HuH-7.5 (cell line): ENCODE measurements around the gene TMEFF2.
"Not testable (repeated sequence)": the region's sequence is repeated elsewhere in the genome, so short reads cannot be mapped to it uniquely, and the experiment has no call there.

Source experiments
- DNase-seq: peaks from one replicate; pipeline ENCODE4 v3.0.0; 2011; ENCODE audit warnings: low spot score

Gene TMEFF2

GRCh38 chr2:191930205-191930604 lies 264.5 kb downstream of the TMEFF2 start:
- DNase-seq, result no peak

GRCh38 chr2:191929288-191929687 lies 265.4 kb downstream of the TMEFF2 start:
- DNase-seq, result no peak

GRCh38 chr2:191927991-191928390 lies 266.7 kb downstream of the TMEFF2 start:
- DNase-seq, result no peak

GRCh38 chr2:191927319-191927867 lies 267.3 kb downstream of the TMEFF2 start:
- no peak for DNase-seq

GRCh38 chr2:191926671-191927070 lies 268.1 kb downstream of the TMEFF2 start:
- no peak for DNase-seq

- DNase-seq, result no peak
Observed at GRCh38 chr2:191923652-191923997, 271.1 kb downstream of the TMEFF2 start.

GRCh38 chr2:191922736-191923651 lies 271.7 kb downstream of the TMEFF2 start:
- no peak for DNase-seq

GRCh38 chr2:191921650-191922049 lies 273.1 kb downstream of the TMEFF2 start:
- not testable (repeated sequence) for DNase-seq

GRCh38 chr2:191920502-191920901 lies 274.2 kb downstream of the TMEFF2 start:
- no peak for DNase-seq

- DNase-seq, result no peak
Observed at GRCh38 chr2:191917967-191918651, 276.6 kb downstream of the TMEFF2 start.

GRCh38 chr2:191917430-191917881 lies 277.3 kb downstream of the TMEFF2 start:
- no peak for DNase-seq

GRCh38 chr2:191916826-191917225 lies 277.9 kb downstream of the TMEFF2 start:
- DNase-seq, result no peak

GRCh38 chr2:191915750-191916149 lies 279.0 kb downstream of the TMEFF2 start:
- DNase-seq, result no peak

- DNase-seq, result no peak
Observed at GRCh38 chr2:191913796-191914195, 280.9 kb downstream of the TMEFF2 start.

- DNase-seq, result no peak
Observed at GRCh38 chr2:191912764-191913163, 282.0 kb downstream of the TMEFF2 start.

GRCh38 chr2:191910518-191910917 lies 284.2 kb downstream of the TMEFF2 start:
- DNase-seq, result no peak

- no peak for DNase-seq
Observed at GRCh38 chr2:191908874-191909273, 285.9 kb downstream of the TMEFF2 start.

- DNase-seq, result no peak
Observed at GRCh38 chr2:191907545-191907944, 287.2 kb downstream of the TMEFF2 start.

- no peak for DNase-seq
Observed at GRCh38 chr2:191907091-191907490, 287.6 kb downstream of the TMEFF2 start.

GRCh38 chr2:191905336-191905735 lies 289.4 kb downstream of the TMEFF2 start:
- no peak for DNase-seq

GRCh38 chr2:191901031-191901430 lies 293.7 kb downstream of the TMEFF2 start:
- DNase-seq, result no peak

GRCh38 chr2:191899410-191899809 lies 295.3 kb downstream of the TMEFF2 start:
- no peak for DNase-seq
